Measurements from ENCODE around the gene CDR2. TPM values are rescaled to one million over a fixed set of nuclear protein-coding genes. Genes with fewer than 3 reads are reported as not detected.

Gene CDR2
- total RNA-seq = 23.9 and 47.3 TPM in 2 replicates

DNA sequence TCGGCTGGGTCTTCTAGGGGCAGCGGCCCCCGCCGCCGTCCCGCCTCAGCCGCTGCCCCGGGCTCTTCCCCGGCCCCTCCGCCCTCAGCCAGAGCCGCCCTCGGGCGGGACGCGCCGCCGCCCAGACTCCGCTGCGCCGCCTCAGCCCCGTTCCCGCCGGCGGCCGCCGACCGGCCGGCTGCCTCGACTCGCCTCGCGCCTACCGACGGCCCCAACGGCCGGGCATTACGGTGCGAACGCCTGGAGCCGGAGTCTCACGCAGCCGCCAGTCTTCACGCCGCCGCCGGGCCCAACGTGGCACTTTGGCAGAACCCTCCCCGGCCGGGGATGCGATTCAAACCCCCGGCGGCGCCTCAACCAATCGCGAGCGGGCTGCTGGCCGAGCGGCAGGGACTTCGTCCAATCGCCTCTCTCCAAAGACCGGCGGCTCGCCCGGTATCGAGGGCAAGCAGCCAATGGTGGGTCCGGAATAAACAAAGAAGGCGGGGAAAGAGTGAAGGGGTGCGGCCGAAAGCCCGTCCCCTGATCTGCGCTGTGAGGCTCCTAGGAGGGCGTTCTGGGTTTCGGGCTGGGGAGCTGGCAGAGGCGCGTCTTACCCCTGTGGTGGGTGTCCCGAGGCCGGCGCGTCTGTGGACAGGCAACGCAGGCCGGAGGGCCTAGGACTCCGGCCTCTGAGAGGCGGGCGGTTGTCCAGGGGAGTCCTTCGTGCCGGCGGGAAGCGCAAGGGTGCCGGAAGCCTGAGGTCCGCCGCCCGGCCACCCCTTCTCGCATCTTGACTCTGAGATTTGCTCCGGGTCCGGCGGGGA lies at the start of gene CDR2:
Gene CDR2 (minus strand): TSS at position 309 of the 806 bp plus-strand sequence. CDS start 310 bp downstream, outside the sequence.

DNA sequence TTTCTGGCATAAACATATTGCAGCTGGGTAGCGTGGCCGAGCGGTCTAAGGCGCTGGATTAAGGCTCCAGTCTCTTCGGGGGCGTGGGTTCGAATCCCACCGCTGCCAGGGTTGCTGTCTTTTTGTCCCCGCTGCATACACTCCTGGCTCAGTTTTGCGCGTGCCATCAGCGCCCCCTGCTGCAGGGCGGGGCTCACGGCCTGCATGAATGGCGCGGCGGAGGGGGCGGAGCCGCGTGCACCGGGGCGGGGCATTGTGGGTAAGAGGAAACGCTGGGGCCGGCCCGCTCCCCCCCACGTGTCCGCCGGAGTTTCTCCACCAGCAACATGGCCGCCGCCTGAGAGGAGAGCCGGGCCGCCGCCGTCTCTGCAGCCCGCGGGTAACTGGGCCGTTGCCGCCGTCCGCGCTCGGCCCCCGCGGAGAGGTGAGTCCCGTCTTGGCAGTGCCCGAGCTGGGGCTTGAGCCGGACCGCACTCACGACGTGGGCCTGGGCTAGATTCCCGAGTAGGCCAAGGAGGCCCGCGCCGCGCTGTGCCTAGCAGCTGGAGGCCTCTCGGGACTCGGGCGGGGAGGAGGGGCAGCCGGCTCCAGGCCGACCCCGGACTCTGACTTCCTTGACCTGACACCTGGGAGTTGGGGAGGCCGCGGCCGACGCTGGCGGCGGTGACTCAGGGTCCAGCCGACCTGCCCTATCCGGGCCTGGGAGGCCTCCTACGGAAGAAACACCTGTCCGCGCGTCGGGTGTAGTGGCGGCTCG lies 77.1 kb downstream of the CDR2 start, which contains the start of gene POLR3E:
Gene POLR3E (plus strand): TSS at position 296 of the 757 bp plus-strand sequence. CDS start 5,560 bp downstream, outside the sequence.

Other genes with a start within 250 kb of the CDR2 start
- gene SDR42E2, start 212.1 kb downstream of the CDR2 start, total RNA-seq = not detected in 2 replicates
- 28.3 and 29.2 TPM in 2 replicates for gene EEF2K, start 168.3 kb downstream of the CDR2 start, total RNA-seq
- gene POLR3E, start 77.2 kb downstream of the CDR2 start, total RNA-seq = 22.0 and 29.6 TPM in 2 replicates
- 116 and 131 TPM in 2 replicates for gene NPIPB5, start 136.3 kb upstream of the CDR2 start, total RNA-seq

Measured in placental epithelial cell (primary cell).